Raji (cell line): ENCODE results near the gene PSTPIP1.

Experiments
- POLR2A ChIP-seq: IDR thresholded peaks from 2 replicates; pipeline ENCODE4 v1.6.1; 2011; ENCODE audit warnings: low read depth, low read length, control low read depth; ENCODE audit not compliant: insufficient read depth

Gene PSTPIP1

GRCh38 chr15:77009176-77009575 lies 14.2 kb downstream of the PSTPIP1 start:
- TF ChIP-seq POLR2A: no peak

- no peak for TF ChIP-seq POLR2A
Observed at GRCh38 chr15:77009646-77010311, 14.9 kb downstream of the PSTPIP1 start.

GRCh38 chr15:77010312-77010686 lies 15.4 kb downstream of the PSTPIP1 start:
- no peak for TF ChIP-seq POLR2A

DNA sequence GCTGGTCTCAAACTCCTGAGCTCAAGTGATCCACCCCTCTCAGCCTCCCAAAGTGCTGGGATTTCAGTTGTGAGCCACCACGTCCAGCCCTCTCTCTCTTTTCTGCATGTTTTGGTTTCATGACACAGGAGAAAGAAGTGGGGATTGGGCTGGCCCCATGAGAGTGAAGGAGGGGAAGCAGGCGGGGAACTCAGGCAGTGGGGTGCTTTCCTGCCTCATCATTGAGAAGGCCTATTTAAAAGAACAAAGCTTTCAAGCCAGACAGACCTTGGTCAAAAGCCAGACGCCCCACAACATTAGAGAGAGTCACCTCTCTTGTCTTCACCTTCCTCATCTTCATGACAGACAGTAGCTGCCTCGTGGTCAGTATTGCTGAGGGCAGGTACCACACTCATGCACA lies 15.9 kb downstream of the PSTPIP1 start:
- TF ChIP-seq POLR2A: no peak

DNA sequence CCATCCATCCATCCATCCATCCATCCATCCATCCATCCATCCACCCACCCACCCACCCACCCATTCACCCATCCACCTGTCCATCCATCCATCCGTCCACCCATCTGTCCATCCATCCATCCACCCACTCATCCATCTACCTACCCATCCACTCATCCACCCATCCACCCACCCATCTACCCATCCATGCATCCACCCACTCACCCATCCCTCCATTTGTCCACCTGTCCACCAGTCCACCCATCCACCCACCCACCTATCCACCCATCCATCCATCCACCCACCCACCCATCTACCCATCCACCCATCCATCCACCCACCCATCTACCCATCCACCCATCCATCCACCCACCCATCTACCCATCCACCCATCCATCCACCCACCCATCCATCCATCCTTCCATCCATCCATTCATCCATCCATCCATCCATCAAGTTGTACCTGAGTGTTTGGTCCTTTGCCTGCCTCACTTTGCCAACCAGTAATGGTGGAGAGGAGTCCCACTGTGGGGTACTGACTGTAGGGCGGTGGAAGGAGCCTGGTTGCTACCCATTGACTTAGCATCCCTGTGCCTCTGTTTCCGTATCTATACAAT lies 17.3 kb downstream of the PSTPIP1 start:
- no peak for TF ChIP-seq POLR2A

DNA sequence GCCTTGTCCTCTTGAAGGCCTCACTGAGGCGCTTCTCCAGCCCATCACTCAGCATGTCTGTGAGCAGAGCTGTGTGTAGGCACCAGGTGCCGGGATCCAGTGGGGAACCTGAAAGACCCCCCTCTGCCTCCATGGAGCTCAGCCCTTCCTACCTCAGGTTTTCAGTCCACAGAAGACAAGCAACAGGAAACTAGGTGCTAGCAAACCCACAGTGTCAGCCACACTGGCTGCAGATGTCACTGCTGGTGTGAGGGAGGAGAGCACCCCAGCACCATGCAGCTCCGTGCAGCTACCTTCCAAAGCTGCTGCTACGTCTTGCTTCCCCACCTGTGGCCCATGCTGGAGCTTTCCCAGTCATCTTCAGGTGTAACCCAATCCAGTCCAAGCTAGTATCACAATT lies 17.9 kb downstream of the PSTPIP1 start:
- no peak for TF ChIP-seq POLR2A

GRCh38 chr15:77013776-77014131 lies 18.8 kb downstream of the PSTPIP1 start:
- no peak for TF ChIP-seq POLR2A

- no peak for TF ChIP-seq POLR2A
Observed at GRCh38 chr15:77014132-77015081, 19.5 kb downstream of the PSTPIP1 start.

GRCh38 chr15:77015646-77016320 lies 20.9 kb downstream of the PSTPIP1 start:
- no peak for TF ChIP-seq POLR2A

GRCh38 chr15:77016321-77016695 lies 21.4 kb downstream of the PSTPIP1 start:
- TF ChIP-seq POLR2A: no peak

DNA sequence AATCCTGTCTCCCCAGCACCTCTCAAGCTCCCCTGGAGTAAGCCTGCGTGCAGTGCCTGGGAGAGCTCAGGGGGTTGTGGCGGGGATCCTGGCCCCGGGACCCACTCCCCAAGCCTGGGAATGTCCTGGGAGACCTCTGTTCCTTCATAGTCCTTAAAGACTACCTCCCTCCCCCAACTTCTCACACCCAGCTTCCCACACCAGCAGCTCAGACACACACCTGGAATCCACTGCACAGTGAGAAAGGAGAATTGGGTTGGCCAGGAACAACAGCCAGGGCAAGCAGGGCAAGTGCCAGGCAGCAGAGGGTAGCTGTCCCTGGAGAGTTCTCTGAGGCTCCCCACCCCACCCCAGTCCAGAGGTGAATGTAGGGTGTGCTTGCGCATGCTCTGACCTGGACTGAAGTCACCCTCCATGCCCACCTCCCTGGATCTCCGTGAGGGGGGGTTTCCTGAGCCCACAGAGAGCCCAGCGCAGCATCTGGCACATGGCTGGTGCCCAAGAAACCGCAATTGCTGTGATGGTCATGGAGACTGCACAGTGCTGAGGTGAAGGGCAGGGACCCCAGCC lies 22.2 kb downstream of the PSTPIP1 start:
- no peak for TF ChIP-seq POLR2A

GRCh38 chr15:77017761-77018720 lies 23.1 kb downstream of the PSTPIP1 start:
- TF ChIP-seq POLR2A: no peak

DNA sequence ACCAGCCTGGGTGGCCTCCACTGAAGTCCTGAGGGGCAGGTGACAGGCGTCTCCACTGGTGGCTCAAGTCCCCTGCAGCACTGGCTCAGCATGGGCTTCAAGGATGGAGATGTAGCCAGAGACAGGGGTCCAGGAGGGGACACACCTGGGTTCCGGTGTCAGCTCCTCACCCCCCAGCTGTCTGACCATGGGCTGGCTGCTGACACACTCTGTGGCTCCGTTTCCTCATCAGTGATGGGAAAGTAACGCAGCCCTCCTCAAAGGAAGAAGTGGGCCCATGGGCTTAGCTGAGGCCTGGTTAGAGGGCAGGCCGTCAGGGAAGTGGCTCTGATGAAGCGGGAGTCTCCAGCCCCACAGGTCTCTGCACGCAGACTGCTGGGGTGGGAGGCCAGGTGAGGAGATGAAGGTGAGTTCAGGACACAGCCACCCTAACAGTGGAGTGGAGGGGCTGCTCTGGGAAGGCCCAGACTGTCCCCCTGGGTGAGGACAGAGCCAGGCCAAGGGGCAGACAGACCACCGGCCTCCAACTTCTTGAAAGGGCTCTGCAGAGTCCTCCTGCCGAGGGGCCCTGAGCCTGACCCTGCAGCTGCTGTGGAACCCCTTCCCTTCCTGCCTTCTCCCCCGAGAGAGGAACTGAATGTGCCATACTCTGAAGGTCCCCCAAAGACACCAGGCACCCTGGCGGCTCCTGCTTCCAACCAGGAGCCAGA lies 24.0 kb downstream of the PSTPIP1 start:
- no peak for TF ChIP-seq POLR2A
